22Rv1 (cell line): Measurements from ENCODE around the gene RAB11A.
A peak's percentile ranks its signal among the peaks of the same experiment; 100 is the strongest.

Experiments
- H3K27ac ChIP-seq: fragments of 450-650 bp; 2 replicates; pipeline ENCODE4 v1.5.1; 2017
- CTCF ChIP-seq: fragments of 450-650 bp; IDR thresholded peaks from 2 replicates; pipeline ENCODE4 v1.5.1; 2017; ENCODE audit warnings: mild to moderate bottlenecking
- ZFX ChIP-seq: fragments of 450-650 bp; IDR thresholded peaks from 2 replicates; pipeline ENCODE4 v1.6.1; 2017; ENCODE audit warnings: antibody characterized with exemption, borderline replicate concordance

Gene RAB11A

GRCh38 chr15:65914981-65915925 is 46.0 kb downstream of the RAB11A start:
- no peak for TF ChIP-seq ZFX
- no peak for TF ChIP-seq CTCF
- H3K27ac ChIP-seq = no peak overlapping the region

- no peak for TF ChIP-seq CTCF
- no peak for TF ChIP-seq ZFX
- H3K27ac ChIP-seq = no peak overlapping the region
Observed at GRCh38 chr15:65916041-65916663, 46.9 kb downstream of the RAB11A start.

- no peak overlapping the region for H3K27ac ChIP-seq
- TF ChIP-seq ZFX (no peak), CTCF (peak; percentile 71)
Observed at GRCh38 chr15:65916664-65917406, 47.5 kb downstream of the RAB11A start.

GRCh38 chr15:65917407-65917756 is 48.1 kb downstream of the RAB11A start:
- no peak overlapping the region for H3K27ac ChIP-seq
- TF ChIP-seq CTCF (no peak), ZFX (no peak)

GRCh38 chr15:65917936-65918335 is 48.6 kb downstream of the RAB11A start:
- H3K27ac ChIP-seq = no peak overlapping the region
- TF ChIP-seq ZFX (no peak), CTCF (no peak)

- no peak for TF ChIP-seq CTCF
- no peak for TF ChIP-seq ZFX
Observed at GRCh38 chr15:65918357-65918920, 49.1 kb downstream of the RAB11A start.

More at GRCh38 chr15:65918357-65918920, 49.1 kb downstream of the RAB11A start:
- no peak overlapping the region for H3K27ac ChIP-seq
